Brain microvascular endothelial cell (primary cell): Measurements from ENCODE around the gene CRAMP1.

Experiments
- DNase-seq: peaks from one replicate; pipeline ENCODE4 v3.0.0-alpha.2; 2020
- H3K27ac ChIP-seq: fragments of 250-450 bp; sonication (Bioruptor Pico); 2 replicates; pipeline ENCODE4 v1.5.1; 2020; ENCODE audit warnings: mild to moderate bottlenecking, moderate library complexity
- H3K27me3 ChIP-seq: fragments of 250-450 bp; sonication (Bioruptor Pico); replicated peaks from 2 replicates; pipeline ENCODE4 v1.5.1; 2020; ENCODE audit warnings: mild to moderate bottlenecking
- H3K36me3 ChIP-seq: fragments of 250-450 bp; sonication (Bioruptor Pico); replicated peaks from 2 replicates; pipeline ENCODE4 v1.5.1; 2020; ENCODE audit warnings: mild to moderate bottlenecking
- H3K4me3 ChIP-seq: 2 replicates; pipeline ENCODE4 v1.5.1; 2011; ENCODE audit warnings: low read depth, mild to moderate bottlenecking, control low read depth, low read length, moderate library complexity
- in situ Hi-C: cut with HindIII; loops from 2 replicates; pipeline ENCODE4 v1.10.0; 2017; ENCODE audit warnings: low sequenced_read_pairs, low pct_ligation_motif_present
- TF ChIP-seq, protein P1 (sequence below): IDR thresholded peaks from 2 replicates; pipeline ENCODE4 v1.5.1; 2011; ENCODE audit warnings: low read depth, mild to moderate bottlenecking, moderate library complexity, low read length, control low read depth, inconsistent platforms; ENCODE audit errors: missing control alignments

Gene CRAMP1

DNA sequence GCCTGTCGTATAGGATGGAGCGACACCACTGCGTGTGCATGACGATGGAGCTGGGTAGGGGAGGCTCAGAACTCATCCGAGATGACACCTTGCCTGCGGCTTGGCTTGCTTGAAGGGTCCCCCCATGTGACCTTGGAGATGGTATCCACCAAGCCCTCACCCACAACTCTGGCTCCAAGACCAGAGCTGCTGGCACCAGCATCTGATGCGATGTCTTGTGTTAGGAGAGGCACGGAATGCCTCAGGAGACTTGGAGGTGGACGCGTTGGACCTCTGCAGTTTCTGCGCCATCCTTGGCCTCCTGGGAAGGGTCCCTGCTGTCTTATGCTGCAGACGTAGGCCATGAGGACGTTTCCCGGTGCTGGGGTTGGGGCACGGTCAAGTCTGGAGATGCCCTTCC is 7.8 kb downstream of the CRAMP1 start:
- in situ Hi-C loops, result no loop called here
- Histone ChIP-seq H3K27ac (no peak overlapping the region), H3K36me3 (peaks cover 16% of the 10 kb centered on the region), H3K27me3 (no peaks in the 10 kb centered on the region), H3K4me3 (no peak overlapping the region)
- TF ChIP-seq, protein P1, sequence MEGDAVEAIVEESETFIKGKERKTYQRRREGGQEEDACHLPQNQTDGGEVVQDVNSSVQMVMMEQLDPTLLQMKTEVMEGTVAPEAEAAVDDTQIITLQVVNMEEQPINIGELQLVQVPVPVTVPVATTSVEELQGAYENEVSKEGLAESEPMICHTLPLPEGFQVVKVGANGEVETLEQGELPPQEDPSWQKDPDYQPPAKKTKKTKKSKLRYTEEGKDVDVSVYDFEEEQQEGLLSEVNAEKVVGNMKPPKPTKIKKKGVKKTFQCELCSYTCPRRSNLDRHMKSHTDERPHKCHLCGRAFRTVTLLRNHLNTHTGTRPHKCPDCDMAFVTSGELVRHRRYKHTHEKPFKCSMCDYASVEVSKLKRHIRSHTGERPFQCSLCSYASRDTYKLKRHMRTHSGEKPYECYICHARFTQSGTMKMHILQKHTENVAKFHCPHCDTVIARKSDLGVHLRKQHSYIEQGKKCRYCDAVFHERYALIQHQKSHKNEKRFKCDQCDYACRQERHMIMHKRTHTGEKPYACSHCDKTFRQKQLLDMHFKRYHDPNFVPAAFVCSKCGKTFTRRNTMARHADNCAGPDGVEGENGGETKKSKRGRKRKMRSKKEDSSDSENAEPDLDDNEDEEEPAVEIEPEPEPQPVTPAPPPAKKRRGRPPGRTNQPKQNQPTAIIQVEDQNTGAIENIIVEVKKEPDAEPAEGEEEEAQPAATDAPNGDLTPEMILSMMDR, result no peak
- DNase-seq, result no peak

DNA sequence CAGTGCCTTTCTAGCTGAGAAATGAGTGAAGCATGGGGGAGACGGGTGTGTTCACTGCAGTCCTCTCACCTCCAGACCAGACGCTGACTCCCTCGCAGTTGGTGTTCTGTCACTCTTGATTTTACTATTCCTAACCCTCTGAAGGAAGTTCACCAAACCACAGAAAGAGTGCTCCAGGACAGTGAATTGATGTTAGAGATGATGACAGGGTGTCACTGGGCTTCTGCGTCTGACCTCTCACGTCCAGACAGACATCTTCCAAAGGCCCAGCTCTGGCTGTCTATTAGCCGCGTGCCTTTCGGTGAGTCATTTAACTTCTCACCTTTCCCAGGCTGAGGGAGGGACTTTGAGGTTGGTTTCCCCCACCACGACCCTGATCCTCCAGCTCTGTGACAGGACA is 8.2 kb downstream of the CRAMP1 start:
- Histone ChIP-seq H3K27ac (no peak overlapping the region), H3K4me3 (no peak overlapping the region), H3K36me3 (peaks cover 16% of the 10 kb centered on the region), H3K27me3 (no peaks in the 10 kb centered on the region)
- DNase-seq, result no peak
- in situ Hi-C loops, result no loop called here
- TF ChIP-seq, protein P1, result no peak

DNA sequence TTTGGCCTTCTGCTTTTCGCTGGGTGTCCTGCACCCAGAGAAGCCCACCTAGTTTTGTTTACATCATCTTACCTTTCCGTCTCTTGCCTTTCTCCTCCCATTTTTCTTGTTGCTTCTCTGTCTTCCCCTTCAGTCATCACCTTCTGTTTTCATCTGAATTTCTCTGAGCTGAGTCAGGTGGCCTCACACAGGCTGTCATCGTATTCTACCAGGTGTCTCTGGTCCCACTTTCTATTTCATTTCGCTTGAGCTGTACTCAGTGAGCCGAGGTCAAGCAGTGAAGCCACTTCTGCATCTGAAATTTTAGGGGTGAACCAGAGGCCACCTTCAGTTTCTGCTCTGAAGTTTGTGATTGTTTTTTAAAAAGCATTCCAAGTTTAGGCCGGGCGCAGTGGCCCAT is 9.7 kb downstream of the CRAMP1 start:
- H3K27me3 ChIP-seq, result no peaks in the 10 kb centered on the region
- peaks cover 24% of the 10 kb centered on the region for H3K36me3 ChIP-seq
- DNase-seq, result no peak
- in situ Hi-C loops, result no loop called here
- H3K4me3 ChIP-seq, result no peak overlapping the region
- TF ChIP-seq, protein P1, result no peak
- no peak overlapping the region for H3K27ac ChIP-seq

DNA sequence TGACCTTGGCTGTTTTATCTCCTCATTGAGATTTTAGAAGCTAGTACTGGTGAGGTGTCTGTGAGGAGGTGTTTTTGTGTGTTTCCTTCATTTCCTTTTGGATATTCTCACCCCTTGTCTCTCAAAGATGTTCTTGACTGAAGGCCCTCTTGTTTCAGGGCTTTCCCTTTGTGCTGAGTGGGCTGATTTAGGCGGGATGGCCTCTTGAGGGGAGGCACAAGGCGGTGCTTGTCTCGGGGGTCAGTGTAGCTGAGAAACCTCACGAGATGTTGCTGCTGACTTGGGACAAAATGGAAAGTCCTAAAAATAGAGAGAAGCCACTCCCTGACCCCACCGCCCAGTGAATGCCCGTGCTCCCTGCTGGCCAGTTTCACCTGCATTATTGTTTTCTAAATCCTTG is 14.2 kb downstream of the CRAMP1 start:
- TF ChIP-seq, protein P1, result no peak
- in situ Hi-C loops, result no loop called here
- Histone ChIP-seq H3K27ac (no peak overlapping the region), H3K27me3 (no peaks in the 10 kb centered on the region), H3K4me3 (no peak overlapping the region), H3K36me3 (peaks cover 19% of the 10 kb centered on the region)
- DNase-seq, result no peak

DNA sequence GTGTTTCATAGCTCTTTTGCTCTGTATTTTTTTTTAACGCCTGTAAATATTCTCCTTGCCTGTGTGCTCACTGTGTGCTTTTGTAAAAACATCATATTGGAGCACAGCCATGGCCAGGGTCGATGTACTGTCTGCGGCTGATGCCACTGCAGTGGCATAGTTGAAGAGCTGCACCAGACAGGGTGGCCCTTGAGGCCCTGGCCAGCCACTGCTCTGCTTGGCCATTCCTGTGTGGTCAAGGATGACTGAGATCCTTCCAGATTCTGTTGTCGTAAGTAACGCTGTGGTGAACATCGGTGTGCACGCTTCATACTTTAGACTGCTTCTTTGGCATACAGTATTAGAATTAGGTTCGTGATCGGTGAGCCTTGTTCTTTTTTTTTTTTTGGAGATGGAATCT is 14.6 kb downstream of the CRAMP1 start:
- Histone ChIP-seq H3K27ac (no peak overlapping the region), H3K4me3 (no peak overlapping the region), H3K27me3 (no peaks in the 10 kb centered on the region), H3K36me3 (peaks cover 21% of the 10 kb centered on the region)
- TF ChIP-seq, protein P1, result no peak
- in situ Hi-C loops, result no loop called here
- DNase-seq, result no peak

DNA sequence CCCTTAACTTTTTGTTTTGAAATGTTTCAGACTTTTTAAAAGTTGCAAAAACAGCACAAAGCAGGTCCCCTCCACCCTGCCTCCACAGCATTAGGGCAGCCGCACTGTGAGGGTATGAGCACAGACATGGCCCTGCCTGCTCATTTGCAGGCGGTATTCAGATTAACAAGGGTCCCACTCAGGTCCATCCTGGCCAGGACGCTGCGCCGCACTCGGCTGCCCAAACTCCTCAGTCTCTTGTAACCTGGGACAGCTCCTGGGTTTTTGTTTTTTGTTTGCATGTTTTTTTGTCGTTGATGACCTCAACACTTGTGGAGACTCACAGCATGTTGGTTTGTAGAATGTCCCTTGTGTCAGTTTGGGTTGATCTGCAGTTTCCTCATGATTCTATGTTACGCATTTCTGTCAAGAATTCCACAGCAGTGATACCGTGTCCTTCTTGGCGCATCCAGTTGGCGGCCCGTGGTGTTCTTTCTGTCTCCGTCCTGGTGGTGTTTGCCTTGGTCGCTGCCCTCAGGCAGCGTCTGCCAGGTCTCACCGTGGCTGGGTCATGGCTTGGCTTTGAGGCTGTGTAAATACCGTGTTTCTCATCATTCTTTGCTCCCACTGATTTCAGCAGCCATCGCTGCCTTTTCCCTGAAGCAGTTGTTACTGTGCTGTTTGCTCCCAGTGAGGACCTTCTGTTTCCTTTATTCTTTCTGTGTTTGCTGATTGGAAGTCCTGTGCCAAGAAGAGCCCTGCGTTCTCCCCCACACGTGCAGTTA is 18.5 kb downstream of the CRAMP1 start:
- H3K4me3 ChIP-seq, result no peak overlapping the region
- TF ChIP-seq, protein P1, result no peak
- no peaks in the 10 kb centered on the region for H3K27me3 ChIP-seq
- no peak for DNase-seq
- peaks cover 53% of the 10 kb centered on the region for H3K36me3 ChIP-seq
- in situ Hi-C loops, result no loop called here
- H3K27ac ChIP-seq, result no peak overlapping the region
